ENCODE measurements around the gene PRKCA. TPM values are rescaled to one million over a fixed set of nuclear protein-coding genes. Genes with fewer than 3 reads are reported as not detected.
"Not testable (repeated sequence)": the region's sequence is repeated elsewhere in the genome, so short reads cannot be mapped to it uniquely, and the experiment has no call there.

Gene PRKCA
- total and polyA plus RNA-seq, 10 of the 15 experiments (the other 5 are each of a cell fraction or from before 2014, with no cell fraction given), result 0.11 to 14.6 (median 0.72) TPM

DNA sequence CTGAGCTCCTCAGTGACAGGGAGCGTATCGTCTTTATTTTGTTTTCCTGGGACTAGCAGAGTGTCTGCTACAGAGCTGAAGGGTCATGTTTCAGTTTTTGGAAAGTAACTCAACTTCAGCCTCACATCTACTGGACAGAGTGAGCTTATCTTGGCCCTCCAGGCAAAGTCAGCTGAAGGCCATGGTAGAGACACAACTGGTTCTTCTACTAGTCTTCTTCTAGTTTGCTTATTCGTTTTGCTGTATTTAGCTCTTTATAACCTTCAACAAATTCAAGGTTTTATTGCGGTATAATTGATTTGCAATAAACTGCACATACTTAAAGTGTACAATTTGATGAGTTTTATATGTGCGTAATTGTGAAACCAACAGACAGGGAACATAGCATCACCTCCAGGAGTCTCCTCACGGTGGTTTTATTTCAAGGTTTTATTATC, 6.1 kb upstream of the PRKCA start:
- no TSS peak for BruUV-seq (replicated peaks)
- no peaks in the 10 kb centered on the region for H3K79me2 ChIP-seq (ENCODE audit: control insufficient read depth, insufficient read depth, low read length)
- FAIRE-seq, result no peak
- 57% methylated on average over 6 of the region's 6 CpGs for WGBS (ENCODE audit: insufficient coverage, insufficient replicate concordance, low lambda C conversion rate, missing lambda C conversion rate)
- CTCF ChIA-PET, result interaction anchor here (0.9 kb wide), 1 partner anchor 271 kb away, joined by 4 read pairs; no protein-coding TSS in a partner anchor
- POLR2A ChIA-PET, result no interaction called here
- RAD21 ChIA-PET (ENCODE audit: unreplicated experiment), result no interaction called here
- H3K9ac ChIP-seq (ENCODE audit: control insufficient read depth, insufficient read depth, low read length), result no peak overlapping the region
- no peaks in the 10 kb centered on the region for H3K36me3 ChIP-seq (ENCODE audit: control insufficient read depth in 2 of 2, insufficient read depth in 2 of 2, low read length in 1 of 2)
- H3K27me3 ChIP-seq (replicated peaks in 1 of 2; ENCODE audit: control insufficient read depth in 2 of 2, insufficient read depth in 2 of 2, low read length in 1 of 2), result peaks cover 0 to 11% of the 10 kb centered on the region in 2 experiments; a peak in 2 of 4 replicates
- no peak overlapping the region for H2AFZ ChIP-seq (ENCODE audit: control insufficient read depth, low read depth, low read length)
- H3K9me3 ChIP-seq (replicated peaks; ENCODE audit: control insufficient read depth, insufficient read depth, low read length), result no peaks in the 10 kb centered on the region
- intact Hi-C loops (cut with micrococcal nuclease; ENCODE audit: unreplicated experiment), result no loop called here
- in situ Hi-C loops (cut with MboI), result no loop called here
- SMC1A ChIA-PET (ENCODE audit: uncharacterized antibody, unreplicated experiment), result interaction anchor here (1.1 kb wide), 2 partner anchors 271 to 419 kb away, joined by 3 read pairs; no protein-coding TSS in a partner anchor
- no peak for DNase-seq (ENCODE audit: low read depth, low spot score)
- no peak overlapping the region for H3K4me3 ChIP-seq
- no peaks in the 10 kb centered on the region for H4K20me1 ChIP-seq (ENCODE audit: control insufficient read depth, insufficient read depth)
- no peak for ATAC-seq
- TF ChIP-seq, protein P1, sequence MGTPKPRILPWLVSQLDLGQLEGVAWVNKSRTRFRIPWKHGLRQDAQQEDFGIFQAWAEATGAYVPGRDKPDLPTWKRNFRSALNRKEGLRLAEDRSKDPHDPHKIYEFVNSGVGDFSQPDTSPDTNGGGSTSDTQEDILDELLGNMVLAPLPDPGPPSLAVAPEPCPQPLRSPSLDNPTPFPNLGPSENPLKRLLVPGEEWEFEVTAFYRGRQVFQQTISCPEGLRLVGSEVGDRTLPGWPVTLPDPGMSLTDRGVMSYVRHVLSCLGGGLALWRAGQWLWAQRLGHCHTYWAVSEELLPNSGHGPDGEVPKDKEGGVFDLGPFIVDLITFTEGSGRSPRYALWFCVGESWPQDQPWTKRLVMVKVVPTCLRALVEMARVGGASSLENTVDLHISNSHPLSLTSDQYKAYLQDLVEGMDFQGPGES (IDR thresholded peaks at IDR 0.05), result no peak
- TF ChIP-seq FOXM1 (IDR thresholded peaks at IDR 0.05; ENCODE audit: low read depth, low read length) (no peak), GATAD2B (conservative IDR thresholded peaks at IDR 0.05; ENCODE audit: low read depth) (no peak), ZNF622 (IDR thresholded peaks at IDR 0.05) (no peak), POLR2AphosphoS5 (IDR thresholded peaks at IDR 0.05; ENCODE audit: low read length) (no peak), ZNF24 (IDR thresholded peaks at IDR 0.05) (no peak)
- TF ChIP-seq, protein P2, sequence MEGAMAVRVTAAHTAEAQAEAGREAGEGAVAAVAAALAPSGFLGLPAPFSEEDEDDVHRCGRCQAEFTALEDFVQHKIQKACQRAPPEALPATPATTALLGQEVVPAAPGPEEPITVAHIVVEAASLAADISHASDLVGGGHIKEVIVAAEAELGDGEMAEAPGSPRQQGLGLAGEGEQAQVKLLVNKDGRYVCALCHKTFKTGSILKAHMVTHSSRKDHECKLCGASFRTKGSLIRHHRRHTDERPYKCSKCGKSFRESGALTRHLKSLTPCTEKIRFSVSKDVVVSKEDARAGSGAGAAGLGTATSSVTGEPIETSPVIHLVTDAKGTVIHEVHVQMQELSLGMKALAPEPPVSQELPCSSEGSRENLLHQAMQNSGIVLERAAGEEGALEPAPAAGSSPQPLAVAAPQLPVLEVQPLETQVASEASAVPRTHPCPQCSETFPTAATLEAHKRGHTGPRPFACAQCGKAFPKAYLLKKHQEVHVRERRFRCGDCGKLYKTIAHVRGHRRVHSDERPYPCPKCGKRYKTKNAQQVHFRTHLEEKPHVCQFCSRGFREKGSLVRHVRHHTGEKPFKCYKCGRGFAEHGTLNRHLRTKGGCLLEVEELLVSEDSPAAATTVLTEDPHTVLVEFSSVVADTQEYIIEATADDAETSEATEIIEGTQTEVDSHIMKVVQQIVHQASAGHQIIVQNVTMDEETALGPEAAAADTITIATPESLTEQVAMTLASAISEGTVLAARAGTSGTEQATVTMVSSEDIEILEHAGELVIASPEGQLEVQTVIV (IDR thresholded peaks at IDR 0.05; ENCODE audit: borderline replicate concordance, partially characterized antibody), result no peak
- no peak overlapping the region for H3K27ac ChIP-seq (ENCODE audit: control insufficient read depth, insufficient read depth)
- no peak overlapping the region for H3K4me2 ChIP-seq (ENCODE audit: control insufficient read depth, insufficient read depth)
- H3K4me1 ChIP-seq (ENCODE audit: control insufficient read depth, insufficient read depth, low read length), result no peaks in the 10 kb centered on the region

DNA sequence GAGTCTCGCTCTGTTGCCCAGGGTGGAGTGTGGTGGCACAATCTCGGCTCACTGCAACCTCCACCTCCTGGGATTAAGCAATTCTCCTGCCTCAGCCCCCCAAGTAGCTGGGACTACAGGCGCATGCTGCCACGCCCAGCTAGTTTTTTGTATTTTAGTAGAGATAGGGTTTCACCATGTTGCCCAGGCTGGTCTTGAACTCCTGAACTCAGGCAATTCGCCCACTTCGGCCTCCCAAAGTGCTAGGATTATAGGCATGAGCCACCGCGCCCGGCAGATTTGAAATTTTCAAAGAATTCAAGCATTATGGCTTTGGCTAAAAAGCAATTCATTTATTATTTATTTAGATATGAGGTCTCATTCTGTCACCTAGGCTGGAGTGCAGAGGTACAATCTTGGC, 5.0 kb upstream of the PRKCA start:
- H3K79me2 ChIP-seq (ENCODE audit: control insufficient read depth, insufficient read depth, low read length); in situ Hi-C loops (cut with MboI); SMC1A ChIA-PET (ENCODE audit: uncharacterized antibody, unreplicated experiment); H3K4me1 ChIP-seq (ENCODE audit: control insufficient read depth, insufficient read depth, low read length); H2AFZ ChIP-seq (ENCODE audit: control insufficient read depth, low read depth, low read length); BruUV-seq (replicated peaks); H3K27ac ChIP-seq (ENCODE audit: control insufficient read depth, insufficient read depth); H3K36me3 ChIP-seq (ENCODE audit: control insufficient read depth in 2 of 2, insufficient read depth in 2 of 2, low read length in 1 of 2); CTCF ChIA-PET; POLR2A ChIA-PET; ATAC-seq; FAIRE-seq; DNase-seq (ENCODE audit: low read depth, low spot score); RAD21 ChIA-PET (ENCODE audit: unreplicated experiment); H3K9me3 ChIP-seq (replicated peaks; ENCODE audit: control insufficient read depth, insufficient read depth, low read length); H3K4me3 ChIP-seq; H4K20me1 ChIP-seq (ENCODE audit: control insufficient read depth, insufficient read depth); H3K4me2 ChIP-seq (ENCODE audit: control insufficient read depth, insufficient read depth); H3K9ac ChIP-seq (ENCODE audit: control insufficient read depth, insufficient read depth, low read length); intact Hi-C loops (cut with micrococcal nuclease; ENCODE audit: unreplicated experiment): not testable (repeated sequence)
- H3K27me3 ChIP-seq (replicated peaks in 1 of 2; ENCODE audit: control insufficient read depth in 2 of 2, insufficient read depth in 2 of 2, low read length in 1 of 2), result peaks cover 0 to 11% of the 10 kb centered on the region in 2 experiments; a peak in 2 of 4 replicates
- whole genome bisulfite sequencing (ENCODE audit: insufficient coverage, insufficient replicate concordance, low lambda C conversion rate, missing lambda C conversion rate), result 51% methylated on average over 9 of the region's 9 CpGs

All from GM12878 (cell line).